Esophagus muscularis mucosa (tissue), 3 donors: ENCODE data around the gene GBGT1.

Source experiments
- POLR2A ChIP-seq: fragments of 450-650 bp; IDR thresholded peaks from one replicate; pipeline ENCODE4 v1.6.1; 2017; ENCODE audit warnings: antibody characterized with exemption, moderate library complexity, mild to moderate bottlenecking, low read depth
- TF ChIP-seq, protein P1 (sequence below), 3 experiments: fragments of 200-600 bp in 2 of 3; fragments of 450-650 bp in 1 of 3; sonication (generic) in 2 of 3; IDR thresholded peaks; one replicate each; pipeline ENCODE4 v1.5.1; 2017 to 2019; ENCODE audit warnings: antibody characterized with exemption in 3 of 3, mild to moderate bottlenecking in 2 of 3, moderate library complexity in 1 of 3

DNA sequence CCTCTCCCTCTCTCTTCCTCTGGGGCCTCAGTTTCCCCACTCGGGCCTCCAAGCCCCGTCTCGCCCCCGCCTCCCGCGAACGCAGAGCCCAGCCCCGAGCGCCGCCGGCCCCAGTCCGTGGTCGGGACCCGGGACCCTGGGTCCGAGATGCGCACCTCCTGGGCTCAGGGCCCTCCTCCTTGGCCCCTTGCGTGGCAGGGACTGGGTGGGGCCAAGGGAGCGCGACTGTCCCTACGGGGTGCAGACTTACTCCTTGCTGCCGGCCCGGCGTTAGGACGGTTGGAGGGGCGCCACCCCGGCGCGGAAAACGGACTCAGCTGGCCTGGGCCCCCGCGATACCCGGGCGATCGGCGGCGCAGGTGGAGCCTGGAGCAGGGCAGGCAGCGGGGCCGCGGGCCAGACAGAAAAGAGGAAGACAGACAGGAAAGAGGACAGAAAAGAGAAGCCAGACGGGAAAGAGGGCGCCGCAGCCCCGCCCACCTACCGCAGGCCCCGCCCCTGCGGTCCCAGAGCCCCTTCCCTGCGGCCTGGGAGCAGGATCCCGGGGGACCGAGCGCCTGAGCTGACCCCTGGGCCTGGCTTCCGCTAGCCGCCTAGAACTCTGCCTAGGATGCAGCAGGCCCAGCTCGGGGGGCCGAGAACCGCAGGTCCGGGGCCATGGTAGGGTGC, at the start of gene GBGT1:
- TF ChIP-seq, protein P1, sequence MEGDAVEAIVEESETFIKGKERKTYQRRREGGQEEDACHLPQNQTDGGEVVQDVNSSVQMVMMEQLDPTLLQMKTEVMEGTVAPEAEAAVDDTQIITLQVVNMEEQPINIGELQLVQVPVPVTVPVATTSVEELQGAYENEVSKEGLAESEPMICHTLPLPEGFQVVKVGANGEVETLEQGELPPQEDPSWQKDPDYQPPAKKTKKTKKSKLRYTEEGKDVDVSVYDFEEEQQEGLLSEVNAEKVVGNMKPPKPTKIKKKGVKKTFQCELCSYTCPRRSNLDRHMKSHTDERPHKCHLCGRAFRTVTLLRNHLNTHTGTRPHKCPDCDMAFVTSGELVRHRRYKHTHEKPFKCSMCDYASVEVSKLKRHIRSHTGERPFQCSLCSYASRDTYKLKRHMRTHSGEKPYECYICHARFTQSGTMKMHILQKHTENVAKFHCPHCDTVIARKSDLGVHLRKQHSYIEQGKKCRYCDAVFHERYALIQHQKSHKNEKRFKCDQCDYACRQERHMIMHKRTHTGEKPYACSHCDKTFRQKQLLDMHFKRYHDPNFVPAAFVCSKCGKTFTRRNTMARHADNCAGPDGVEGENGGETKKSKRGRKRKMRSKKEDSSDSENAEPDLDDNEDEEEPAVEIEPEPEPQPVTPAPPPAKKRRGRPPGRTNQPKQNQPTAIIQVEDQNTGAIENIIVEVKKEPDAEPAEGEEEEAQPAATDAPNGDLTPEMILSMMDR (IDR thresholded peaks at IDR 0.05): no peak
- TF ChIP-seq POLR2A: no peak
